Measurements from ENCODE around the gene NOS1AP.
A peak's percentile ranks its signal among the peaks of the same experiment; 100 is the strongest.

NOS1AP gene

GRCh38 chr1:162157469-162157868 lies 88.0 kb downstream of the NOS1AP start:
- no peak overlapping the region for H3K4me3 ChIP-seq (ENCODE audit: low read length)
- DNase-seq (ENCODE audit: low read depth) = no peak

DNA sequence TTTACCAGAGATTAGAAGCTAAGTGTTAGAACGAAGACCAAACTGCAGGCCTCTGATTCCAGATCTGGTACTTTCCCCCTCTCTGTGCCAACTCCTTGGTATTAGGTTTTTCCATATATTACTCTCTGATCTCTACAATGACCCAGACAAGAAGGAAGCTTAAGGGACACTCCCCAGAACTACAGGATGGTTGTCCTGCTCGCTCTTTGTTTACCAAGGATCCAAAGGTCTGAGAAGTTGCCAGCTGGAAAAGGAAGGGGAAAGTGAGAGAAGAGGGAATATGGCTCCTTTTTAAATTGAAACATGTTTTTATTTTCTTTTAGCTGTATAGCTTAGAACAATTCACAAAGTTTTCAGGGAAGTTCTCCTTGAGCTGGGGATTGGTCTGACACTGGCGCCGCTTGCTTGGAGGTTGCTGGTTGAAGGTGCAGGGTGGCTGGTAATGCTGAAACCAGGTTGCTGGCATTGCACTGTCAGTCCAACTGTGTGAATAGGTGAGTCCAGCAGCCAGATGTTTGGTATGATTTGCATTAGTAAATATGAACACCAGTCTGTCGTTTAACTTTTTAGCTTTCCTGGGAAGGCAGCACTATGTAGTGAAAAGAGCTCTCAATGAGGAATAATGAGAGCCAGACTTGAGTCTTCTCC lies 89.3 kb downstream of the NOS1AP start:
- DNase-seq (ENCODE audit: low read depth) = no peak
- no peak for TF ChIP-seq CTCF (IDR thresholded peaks at IDR 0.05; ENCODE audit: insufficient read depth, low read depth, low read length, missing control alignments)
- no peak overlapping the region for H3K4me3 ChIP-seq (ENCODE audit: low read length)

More at GRCh38 chr1:162157469-162157868, 88.0 kb downstream of the NOS1AP start:
- no peak for TF ChIP-seq CTCF (IDR thresholded peaks at IDR 0.05; ENCODE audit: insufficient read depth, low read depth, low read length, missing control alignments)

DNA sequence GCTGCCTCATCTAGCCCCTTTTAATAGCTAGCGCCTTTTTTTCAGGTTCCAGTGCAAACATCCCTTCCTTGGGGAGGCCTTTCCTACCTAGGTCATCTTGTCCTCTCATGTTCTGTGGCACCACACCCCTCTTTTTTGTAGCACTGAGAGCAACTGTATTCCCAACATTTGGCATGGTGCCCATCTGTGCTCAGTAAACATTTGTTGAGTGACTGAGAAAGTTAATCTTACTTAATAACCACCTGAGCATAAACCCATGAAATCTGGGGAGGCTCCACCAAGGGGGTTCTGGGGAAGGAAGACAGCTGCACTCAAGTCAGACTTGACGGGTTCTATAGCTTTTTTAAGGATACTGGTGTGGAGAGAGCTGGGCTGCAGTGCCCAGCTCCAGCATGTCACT lies 90.0 kb downstream of the NOS1AP start:
- H3K4me3 ChIP-seq (ENCODE audit: low read length) = no peak overlapping the region
- TF ChIP-seq CTCF (IDR thresholded peaks at IDR 0.05; ENCODE audit: insufficient read depth, low read depth, low read length, missing control alignments) = no peak
- peak; percentile 36 for DNase-seq (ENCODE audit: low read depth)

- no peak for DNase-seq (ENCODE audit: low read depth)
- no peak for TF ChIP-seq CTCF (IDR thresholded peaks at IDR 0.05; ENCODE audit: insufficient read depth, low read depth, low read length, missing control alignments)
- no peak overlapping the region for H3K4me3 ChIP-seq (ENCODE audit: low read length)
Measured at GRCh38 chr1:162161916-162162550, 92.5 kb downstream of the NOS1AP start.

- no peak for TF ChIP-seq CTCF (IDR thresholded peaks at IDR 0.05; ENCODE audit: insufficient read depth, low read depth, low read length, missing control alignments)
- DNase-seq (ENCODE audit: low read depth) = no peak
- H3K4me3 ChIP-seq (ENCODE audit: low read length) = no peak overlapping the region
Measured at GRCh38 chr1:162165528-162165927, 96.0 kb downstream of the NOS1AP start.

DNA sequence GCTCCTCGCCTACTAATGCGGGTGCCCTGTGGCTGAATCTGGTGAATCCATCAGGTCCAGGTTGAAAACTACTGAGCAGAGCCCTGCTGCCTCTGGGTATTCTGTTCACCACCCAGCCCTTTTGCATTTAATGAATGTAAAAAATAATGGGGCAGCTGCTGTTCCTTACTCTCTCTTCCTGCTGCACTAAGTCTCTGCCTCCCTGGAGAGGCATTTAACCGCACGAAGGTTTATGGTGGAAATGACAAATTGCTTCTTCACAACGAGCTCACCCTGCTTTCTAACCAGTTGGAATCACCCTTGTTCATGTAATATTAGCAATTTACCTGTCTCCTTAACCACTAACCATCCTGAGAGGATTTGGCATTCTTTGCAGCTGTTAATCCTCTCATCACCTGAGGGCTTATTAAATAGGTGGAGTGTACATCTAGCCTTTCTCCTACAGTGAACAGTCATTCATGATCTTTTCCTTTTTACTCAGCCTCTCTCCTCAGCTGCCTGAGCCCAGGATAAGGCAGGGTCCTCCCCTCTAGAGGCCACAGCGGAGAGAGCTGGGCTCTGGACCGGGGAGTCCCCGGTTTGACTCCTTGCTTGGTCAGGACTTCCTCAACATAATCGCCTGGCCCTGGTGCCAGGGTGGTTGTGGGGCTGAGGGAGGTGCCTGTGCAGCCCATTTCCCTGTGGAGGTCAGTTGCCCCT lies 97.6 kb downstream of the NOS1AP start:
- TF ChIP-seq CTCF (IDR thresholded peaks at IDR 0.05; ENCODE audit: insufficient read depth, low read depth, low read length, missing control alignments) = no peak
- H3K4me3 ChIP-seq (ENCODE audit: low read length) = no peak overlapping the region
- DNase-seq (ENCODE audit: low read depth) = peak; percentile 37

All from epithelial cell of esophagus (primary cell).